Measurements from ENCODE around the gene ZNF385B.

The ZNF385B gene

GRCh38 chr2:179856205-179856604 lies 5.2 kb downstream of the ZNF385B start:
- DNase-seq (ENCODE audit: low read depth) = no peak

GRCh38 chr2:179855673-179856072 lies 5.7 kb downstream of the ZNF385B start:
- DNase-seq (ENCODE audit: low read depth) = no peak

GRCh38 chr2:179854891-179855290 lies 6.5 kb downstream of the ZNF385B start:
- no peak for DNase-seq (ENCODE audit: low read depth)

GRCh38 chr2:179853108-179853507 lies 8.3 kb downstream of the ZNF385B start:
- no peak for DNase-seq (ENCODE audit: low read depth)

GRCh38 chr2:179850188-179850587 lies 11.2 kb downstream of the ZNF385B start:
- DNase-seq (ENCODE audit: low read depth) = no peak

- no peak for DNase-seq (ENCODE audit: low read depth)
These were observed 11.7 kb downstream of the ZNF385B start for GRCh38 chr2:179849719-179850118.

- DNase-seq (ENCODE audit: low read depth) = no peak
These were observed 17.9 kb downstream of the ZNF385B start for GRCh38 chr2:179843541-179843940.

GRCh38 chr2:179842498-179843153 lies 18.8 kb downstream of the ZNF385B start:
- DNase-seq (ENCODE audit: low read depth) = no peak

- no peak for DNase-seq (ENCODE audit: low read depth)
These were observed 20.6 kb downstream of the ZNF385B start for GRCh38 chr2:179840840-179841239.

- no peak for DNase-seq (ENCODE audit: low read depth)
These were observed 24.0 kb downstream of the ZNF385B start for GRCh38 chr2:179837408-179837807.

- DNase-seq (ENCODE audit: low read depth) = no peak
These were observed 31.2 kb downstream of the ZNF385B start for GRCh38 chr2:179830043-179830787.

- no peak for DNase-seq (ENCODE audit: low read depth)
These were observed 35.1 kb downstream of the ZNF385B start for GRCh38 chr2:179826297-179826696.

GRCh38 chr2:179825494-179825893 lies 35.9 kb downstream of the ZNF385B start:
- no peak for DNase-seq (ENCODE audit: low read depth)

- no peak for DNase-seq (ENCODE audit: low read depth)
These were observed 36.5 kb downstream of the ZNF385B start for GRCh38 chr2:179824961-179825360.

GRCh38 chr2:179822540-179822939 lies 38.9 kb downstream of the ZNF385B start:
- DNase-seq (ENCODE audit: low read depth) = no peak

- no peak for DNase-seq (ENCODE audit: low read depth)
These were observed 42.9 kb downstream of the ZNF385B start for GRCh38 chr2:179818546-179818945.

- no peak for DNase-seq (ENCODE audit: low read depth)
These were observed 44.1 kb downstream of the ZNF385B start for GRCh38 chr2:179817181-179817841.

GRCh38 chr2:179814050-179814449 lies 47.4 kb downstream of the ZNF385B start:
- no peak for DNase-seq (ENCODE audit: low read depth)

GRCh38 chr2:179812501-179812900 lies 48.9 kb downstream of the ZNF385B start:
- no peak for DNase-seq (ENCODE audit: low read depth)

- no peak for DNase-seq (ENCODE audit: low read depth)
These were observed 50.4 kb downstream of the ZNF385B start for GRCh38 chr2:179811042-179811441.

GRCh38 chr2:179809606-179810005 lies 51.8 kb downstream of the ZNF385B start:
- DNase-seq (ENCODE audit: low read depth) = no peak

GRCh38 chr2:179805001-179805400 lies 56.4 kb downstream of the ZNF385B start:
- no peak for DNase-seq (ENCODE audit: low read depth)

- no peak for DNase-seq (ENCODE audit: low read depth)
These were observed 57.2 kb downstream of the ZNF385B start for GRCh38 chr2:179804206-179804605.
